Spleen (tissue), 7 donors: ENCODE data around the gene CHST8.

ENCODE experiments used
- CTCF ChIP-seq, 11 experiments: fragments of 200-600 bp in 7 of 11; fragments of 450-650 bp in 4 of 11; sonication (generic) in 4 of 11; IDR thresholded peaks in 8 of 11; conservative IDR thresholded peaks in 3 of 11; 1 replicate in 7 of 11; 2 replicates in 4 of 11; pipeline versions ENCODE4 v1.4.0 to v1.8.0; 2016 to 2021; ENCODE audit warnings: antibody characterized with exemption in 11 of 11, inconsistent platforms in 4 of 11, mild to moderate bottlenecking in 1 of 11
- POLR2AphosphoS5 ChIP-seq, 3 donors: sonication (generic); formaldehyde crosslinking; IDR thresholded peaks; one replicate each; pipeline ENCODE4 v1.5.1; 2017; ENCODE audit warnings: antibody characterized with exemption in 3 of 3
- donor health status: DM: no; HTN: no; CAD: no; lungs with moderate emphysema.
- donor health status: DM: no; HTN: no; CAD: no.
- donor health status: DM: no; HTN: no; CAD: no.

DNA sequence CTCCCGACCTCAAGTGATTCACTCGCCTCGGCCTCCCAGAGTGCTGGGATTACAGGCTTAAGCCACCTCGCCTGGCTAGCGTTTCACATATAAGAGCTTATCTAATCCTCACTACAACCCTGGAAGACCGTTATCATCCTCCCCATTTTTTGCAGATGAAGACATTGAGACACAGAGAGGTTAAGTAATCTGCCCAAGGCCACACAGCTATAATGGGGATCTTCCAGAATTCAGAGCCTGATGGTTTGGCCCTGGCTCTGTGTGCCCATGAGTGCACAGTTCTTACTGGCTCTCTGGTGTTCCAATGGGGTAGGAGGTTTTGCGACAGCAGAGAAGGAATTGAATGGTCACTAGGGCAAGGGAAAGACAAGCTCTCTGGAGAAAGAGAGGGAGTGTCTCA lies 158.1 kb downstream of the CHST8 start:
- TF ChIP-seq CTCF (IDR thresholded peaks at IDR 0.05 in 8 of 11, conservative IDR thresholded peaks at IDR 0.05 in 3 of 11) (no peak), POLR2AphosphoS5 (IDR thresholded peaks at IDR 0.05) (no peak)
